Measurements from ENCODE around the gene KRT6A.

- no peak for TF ChIP-seq ZBTB4 (CRISPR knock-in tag; IDR thresholded peaks at IDR 0.05)
- TF ChIP-seq ZNF24 (IDR thresholded peaks at IDR 0.05), result no peak
- no peak for TF ChIP-seq STAT3 (IDR thresholded peaks at IDR 0.05; ENCODE audit: low read depth, low read length)
- TF ChIP-seq SIN3A (IDR thresholded peaks at IDR 0.05; ENCODE audit: low read depth, low read length), result no peak
- no peak for TF ChIP-seq POLR2A (IDR thresholded peaks at IDR 0.05; ENCODE audit: low read depth, low read length)
- no peak for TF ChIP-seq REST (IDR thresholded peaks at IDR 0.05; ENCODE audit: low read depth, low read length)
- no peak for TF ChIP-seq TAF1 (IDR thresholded peaks at IDR 0.05; ENCODE audit: borderline replicate concordance, low read depth, low read length)
- no peak for TF ChIP-seq CTCF (IDR thresholded peaks at IDR 0.05 in 2 of 3, conservative IDR thresholded peaks at IDR 0.05 in 1 of 3; ENCODE audit: control insufficient read depth in 2 of 3, extremely low read depth in 1 of 3, insufficient read depth in 1 of 3, low read depth in 3 of 3, low read length in 3 of 3)
- TF ChIP-seq EGR1 (IDR thresholded peaks at IDR 0.05; ENCODE audit: borderline replicate concordance in 1 of 2, low read depth in 2 of 2, low read length in 2 of 2), result no peak
- TF ChIP-seq EP300 (IDR thresholded peaks at IDR 0.05; ENCODE audit: borderline replicate concordance in 1 of 2, control insufficient read depth in 1 of 2, low read depth in 2 of 2, low read length in 2 of 2), result no peak
- no peak for TF ChIP-seq GABPA (IDR thresholded peaks at IDR 0.05; ENCODE audit: low read depth)
- no peak for TF ChIP-seq EZH2 (IDR thresholded peaks at IDR 0.05; ENCODE audit: borderline replicate concordance, control insufficient read depth, low read depth, low read length)
- no peak for TF ChIP-seq ZBTB11 (CRISPR knock-in tag; IDR thresholded peaks at IDR 0.05)
Measured at GRCh38 chr12:52533686-52534470, 40.8 kb upstream of the KRT6A start.

Data from GM12878 (cell line).